NCI-H2107 (cell line): Measurements from ENCODE around the gene SEC23B.

ENCODE experiments used
- DNase-seq: peaks from one replicate; lab custom pipeline; 2025; lab: John Stamatoyannopoulos, UW

SEC23B gene

GRCh38 chr20:18588574-18588933, 80.8 kb downstream of the SEC23B start:
- DNase-seq = no peak

- DNase-seq = no peak
Measured at GRCh38 chr20:18589941-18590674, 82.4 kb downstream of the SEC23B start.

DNA sequence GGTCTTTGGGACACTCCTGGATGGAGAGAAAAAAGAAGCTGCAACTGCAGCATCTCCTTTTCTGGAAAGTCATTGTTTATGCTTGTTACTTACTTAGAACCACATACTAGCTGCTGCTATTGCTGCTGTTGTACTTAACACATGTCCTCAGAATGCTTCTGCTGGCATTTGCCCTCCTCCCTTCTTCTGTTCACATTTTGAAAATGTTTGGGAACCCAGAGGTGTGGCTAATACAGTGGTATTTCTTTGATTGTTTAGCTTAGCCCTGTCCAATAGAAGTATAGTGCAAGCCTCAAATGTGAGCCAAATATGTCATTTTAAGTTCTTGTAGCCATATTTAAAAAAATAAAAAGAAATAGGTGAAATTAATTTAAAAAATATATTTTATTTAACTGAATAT, 88.5 kb downstream of the SEC23B start:
- no peak for DNase-seq

GRCh38 chr20:18609741-18610140, 102.0 kb downstream of the SEC23B start:
- DNase-seq = no peak
